Mesothelial cell of epicardium (in vitro differentiated cells): Measurements from ENCODE around the gene SORL1. TPM values are rescaled to one million over a fixed set of nuclear protein-coding genes. Genes with fewer than 3 reads are reported as not detected.

ENCODE experiments used
- DNase-seq, 2 experiments: peaks; one replicate each; pipeline ENCODE4 v3.0.0; 2021; ENCODE audit warnings: low spot score in 2 of 2; ENCODE audit not compliant: unreplicated experiment in 2 of 2
- H3K27ac Mint-ChIP-seq: 2 replicates; pipeline ENCODE4 v1.8.0; 2021; ENCODE audit warnings: mixed read lengths
- H3K27me3 Mint-ChIP-seq: 2 replicates; pipeline ENCODE4 v1.8.0; 2021; ENCODE audit warnings: low read depth, mixed read lengths
- H3K36me3 Mint-ChIP-seq: 2 replicates; pipeline ENCODE4 v1.8.0; 2021; ENCODE audit warnings: mixed read lengths
- H3K4me1 Mint-ChIP-seq: 2 replicates; pipeline ENCODE4 v1.8.0; 2021; ENCODE audit warnings: mixed read lengths
- H3K4me3 Mint-ChIP-seq: 2 replicates; pipeline ENCODE4 v1.8.0; 2021; ENCODE audit warnings: mild to moderate bottlenecking, moderate library complexity, mixed read lengths
- H3K9me3 Mint-ChIP-seq: 2 replicates; pipeline ENCODE4 v1.8.0; 2021; ENCODE audit warnings: mixed read lengths
- CTCF ChIP-seq: fragments of 200-600 bp; sonication (generic); IDR thresholded peaks from one replicate; pipeline ENCODE4 v1.5.0; 2021; ENCODE audit warnings: antibody characterized with exemption; ENCODE audit not compliant: unreplicated experiment
- total RNA-seq: library from RNA; stranded (reverse); gene quantifications from 3 replicates; pipeline ENCODE4 v1.2.1, GENCODE V29; 2021

Gene SORL1
- total RNA-seq, 1 donor from 2014 or later = 32.8 TPM

GRCh38 chr11:121586750-121587149, 134.6 kb downstream of the SORL1 start:
- no peaks in the 10 kb centered on the region for H3K9me3 Mint-ChIP-seq
- peaks cover 12% of the 10 kb centered on the region for H3K36me3 Mint-ChIP-seq
- no peak for DNase-seq
- no peak overlapping the region for H3K27ac Mint-ChIP-seq
- TF ChIP-seq CTCF = no peak
- no peaks in the 10 kb centered on the region for H3K27me3 Mint-ChIP-seq
- H3K4me1 Mint-ChIP-seq = no peaks in the 10 kb centered on the region
- H3K4me3 Mint-ChIP-seq = no peak overlapping the region

GRCh38 chr11:121587182-121587581, 135.1 kb downstream of the SORL1 start:
- peaks cover 12% of the 10 kb centered on the region for H3K36me3 Mint-ChIP-seq

GRCh38 chr11:121588747-121589146, 136.6 kb downstream of the SORL1 start:
- Mint-ChIP-seq H3K4me1 (no peaks in the 10 kb centered on the region), H3K36me3 (peaks cover 17% of the 10 kb centered on the region), H3K27ac (no peak overlapping the region), H3K4me3 (no peak overlapping the region), H3K9me3 (no peaks in the 10 kb centered on the region), H3K27me3 (no peaks in the 10 kb centered on the region)
- no peak for TF ChIP-seq CTCF
- DNase-seq = no peak

More at GRCh38 chr11:121587182-121587581, 135.1 kb downstream of the SORL1 start:
- Mint-ChIP-seq H3K9me3 (no peaks in the 10 kb centered on the region), H3K27ac (no peak overlapping the region), H3K27me3 (no peaks in the 10 kb centered on the region), H3K4me3 (no peak overlapping the region), H3K4me1 (no peaks in the 10 kb centered on the region)
- no peak for DNase-seq
- no peak for TF ChIP-seq CTCF

GRCh38 chr11:121589946-121590537, 137.9 kb downstream of the SORL1 start:
- Mint-ChIP-seq H3K27me3 (no peaks in the 10 kb centered on the region), H3K36me3 (peaks cover 21% of the 10 kb centered on the region), H3K27ac (no peak overlapping the region), H3K4me3 (no peak overlapping the region), H3K4me1 (no peaks in the 10 kb centered on the region), H3K9me3 (no peaks in the 10 kb centered on the region)
- TF ChIP-seq CTCF = no peak
- DNase-seq = no peak

GRCh38 chr11:121590772-121591404, 138.8 kb downstream of the SORL1 start:
- Mint-ChIP-seq H3K4me3 (no peak overlapping the region), H3K9me3 (no peaks in the 10 kb centered on the region), H3K27ac (no peak overlapping the region), H3K4me1 (no peaks in the 10 kb centered on the region), H3K36me3 (peaks cover 21% of the 10 kb centered on the region), H3K27me3 (no peaks in the 10 kb centered on the region)
- DNase-seq = no peak
- no peak for TF ChIP-seq CTCF
